ENCODE results near the gene C22orf15.

C22orf15 gene

DNA sequence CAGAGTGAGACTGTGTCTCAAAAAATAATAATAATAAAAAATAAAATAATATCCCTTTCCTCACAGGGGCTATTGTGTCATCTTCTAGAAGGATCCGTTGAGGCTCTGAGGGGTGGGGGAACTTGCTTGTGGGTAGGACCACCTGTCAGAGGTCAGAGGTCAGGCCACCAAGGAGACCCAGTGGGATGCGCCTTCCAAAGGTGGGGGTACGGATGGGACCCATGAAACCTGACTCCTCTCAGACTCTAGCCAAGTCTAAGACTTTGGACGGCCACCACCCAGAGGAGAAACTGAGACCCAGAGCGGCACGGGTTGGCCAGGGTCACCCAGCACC lies 9.5 kb downstream of the C22orf15 start:
- H3K4me3 ChIP-seq (ENCODE audit: low read depth, low read length): peak overlapping the region; percentile 11
- no peak overlapping the region for H3K27ac ChIP-seq
- H3K9me3 ChIP-seq (ENCODE audit: control insufficient read depth, low read length): no peaks in the 10 kb centered on the region
- H3K36me3 ChIP-seq (ENCODE audit: control insufficient read depth, insufficient read depth, low read length): no peaks in the 10 kb centered on the region
- H3K9ac ChIP-seq: no peak overlapping the region
- TF ChIP-seq, protein P1, sequence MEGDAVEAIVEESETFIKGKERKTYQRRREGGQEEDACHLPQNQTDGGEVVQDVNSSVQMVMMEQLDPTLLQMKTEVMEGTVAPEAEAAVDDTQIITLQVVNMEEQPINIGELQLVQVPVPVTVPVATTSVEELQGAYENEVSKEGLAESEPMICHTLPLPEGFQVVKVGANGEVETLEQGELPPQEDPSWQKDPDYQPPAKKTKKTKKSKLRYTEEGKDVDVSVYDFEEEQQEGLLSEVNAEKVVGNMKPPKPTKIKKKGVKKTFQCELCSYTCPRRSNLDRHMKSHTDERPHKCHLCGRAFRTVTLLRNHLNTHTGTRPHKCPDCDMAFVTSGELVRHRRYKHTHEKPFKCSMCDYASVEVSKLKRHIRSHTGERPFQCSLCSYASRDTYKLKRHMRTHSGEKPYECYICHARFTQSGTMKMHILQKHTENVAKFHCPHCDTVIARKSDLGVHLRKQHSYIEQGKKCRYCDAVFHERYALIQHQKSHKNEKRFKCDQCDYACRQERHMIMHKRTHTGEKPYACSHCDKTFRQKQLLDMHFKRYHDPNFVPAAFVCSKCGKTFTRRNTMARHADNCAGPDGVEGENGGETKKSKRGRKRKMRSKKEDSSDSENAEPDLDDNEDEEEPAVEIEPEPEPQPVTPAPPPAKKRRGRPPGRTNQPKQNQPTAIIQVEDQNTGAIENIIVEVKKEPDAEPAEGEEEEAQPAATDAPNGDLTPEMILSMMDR (IDR thresholded peaks at IDR 0.05): no peak
- peaks cover 3% of the 10 kb centered on the region for H3K79me2 ChIP-seq
- peak overlapping the region; percentile 38 for H2AFZ ChIP-seq
- peak overlapping the region; percentile 72 for H3K4me2 ChIP-seq (ENCODE audit: low read length)
- no peaks in the 10 kb centered on the region for H3K27me3 ChIP-seq (ENCODE audit: control insufficient read depth, insufficient read depth, low read length)
- H3K4me1 ChIP-seq: no peaks in the 10 kb centered on the region

GRCh38 chr22:23772649-23773473 lies 10.1 kb downstream of the C22orf15 start, which contains the start of gene MMP11:
TSS of gene MMP11 (plus strand) at chr22:23772849. CDS start at chr22:23772871, 22 bp downstream.
- Histone ChIP-seq H3K79me2 (peaks cover 3% of the 10 kb centered on the region), H3K36me3 (ENCODE audit: control insufficient read depth, insufficient read depth, low read length) (no peaks in the 10 kb centered on the region), H2AFZ (peak within 1 kb of the TSS; percentile 72), H3K27ac (no peak within 1 kb of the TSS), H3K27me3 (ENCODE audit: control insufficient read depth, insufficient read depth, low read length) (no peaks in the 10 kb centered on the region), H3K4me1 (no peaks in the 10 kb centered on the region), H3K4me3 (ENCODE audit: low read depth, low read length) (peak within 1 kb of the TSS; percentile 11), H3K4me2 (ENCODE audit: low read length) (peak within 1 kb of the TSS; percentile 72), H3K9me3 (ENCODE audit: control insufficient read depth, low read length) (no peaks in the 10 kb centered on the region), H3K9ac (no peak within 1 kb of the TSS)
- TF ChIP-seq, protein P1 (IDR thresholded peaks at IDR 0.05): no peak

- Histone ChIP-seq H3K4me1 (no peaks in the 10 kb centered on the region), H3K27ac (no peak overlapping the region), H3K9ac (no peak overlapping the region)
Observed at GRCh38 chr22:23773483-23774113, 10.8 kb downstream of the C22orf15 start.

DNA sequence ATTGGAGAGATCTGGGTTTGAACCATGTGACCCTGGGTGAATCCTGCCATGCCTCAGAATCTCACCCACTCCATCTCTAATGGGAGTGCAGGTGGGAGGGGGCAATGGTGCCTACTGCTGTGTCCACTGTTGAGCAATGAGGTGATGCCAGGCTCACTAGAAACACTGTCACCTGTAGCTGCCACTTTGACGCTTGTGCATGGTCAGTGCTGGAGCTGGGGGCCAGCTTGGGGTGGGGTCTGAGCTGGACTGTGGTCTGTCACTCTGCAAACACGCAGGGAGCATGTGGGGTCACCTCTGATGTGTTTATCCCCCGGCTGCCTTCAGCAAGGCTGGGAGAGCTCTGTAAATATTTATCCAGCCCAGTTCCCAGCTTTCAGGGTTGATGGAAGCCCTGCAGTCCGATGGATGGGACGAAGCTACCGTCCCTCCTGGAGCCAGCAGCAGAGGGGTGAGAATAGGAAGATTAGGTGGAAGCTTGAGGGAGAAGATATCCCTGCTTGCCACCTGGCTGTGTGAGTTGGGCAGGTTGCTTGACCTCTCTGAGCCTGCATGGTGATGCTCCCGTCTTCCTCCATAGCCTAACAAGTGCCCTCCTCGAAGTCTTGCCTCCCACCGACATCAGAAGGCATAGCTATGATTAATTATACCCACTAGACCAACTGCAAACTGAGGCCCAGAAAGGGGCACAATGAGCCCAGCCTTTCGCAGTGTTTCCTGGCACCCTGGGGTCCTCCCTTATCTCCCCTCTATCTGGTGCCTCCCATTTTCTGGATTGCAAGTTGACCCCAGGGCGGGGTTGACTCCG lies 11.5 kb downstream of the C22orf15 start:
- H3K9ac ChIP-seq: no peak overlapping the region
- H3K27me3 ChIP-seq (ENCODE audit: control insufficient read depth, insufficient read depth, low read length): no peaks in the 10 kb centered on the region
- TF ChIP-seq, protein P1 (IDR thresholded peaks at IDR 0.05): no peak
- H3K36me3 ChIP-seq (ENCODE audit: control insufficient read depth, insufficient read depth, low read length): no peaks in the 10 kb centered on the region
- H3K4me1 ChIP-seq: no peaks in the 10 kb centered on the region
- H3K9me3 ChIP-seq (ENCODE audit: control insufficient read depth, low read length): no peaks in the 10 kb centered on the region
- H3K79me2 ChIP-seq: no peaks in the 10 kb centered on the region
- no peak overlapping the region for H2AFZ ChIP-seq
- no peak overlapping the region for H3K4me3 ChIP-seq (ENCODE audit: low read depth, low read length)
- H3K27ac ChIP-seq: no peak overlapping the region
- no peak overlapping the region for H3K4me2 ChIP-seq (ENCODE audit: low read length)

More at GRCh38 chr22:23773483-23774113, 10.8 kb downstream of the C22orf15 start:
- Histone ChIP-seq H3K27me3 (ENCODE audit: control insufficient read depth, insufficient read depth, low read length) (no peaks in the 10 kb centered on the region), H3K9me3 (ENCODE audit: control insufficient read depth, low read length) (no peaks in the 10 kb centered on the region), H3K79me2 (peaks cover 3% of the 10 kb centered on the region), H3K4me3 (ENCODE audit: low read depth, low read length) (no peak overlapping the region), H3K36me3 (ENCODE audit: control insufficient read depth, insufficient read depth, low read length) (no peaks in the 10 kb centered on the region), H2AFZ (no peak overlapping the region), H3K4me2 (ENCODE audit: low read length) (no peak overlapping the region)
- TF ChIP-seq, protein P1 (IDR thresholded peaks at IDR 0.05): no peak
